Measurements from ENCODE around the gene ANKRD42. TPM values are rescaled to one million over a fixed set of nuclear protein-coding genes. Genes with fewer than 3 reads are reported as not detected.

ANKRD42 gene
- total RNA-seq, 1 donor from 2014 or later = 3.9 TPM

DNA sequence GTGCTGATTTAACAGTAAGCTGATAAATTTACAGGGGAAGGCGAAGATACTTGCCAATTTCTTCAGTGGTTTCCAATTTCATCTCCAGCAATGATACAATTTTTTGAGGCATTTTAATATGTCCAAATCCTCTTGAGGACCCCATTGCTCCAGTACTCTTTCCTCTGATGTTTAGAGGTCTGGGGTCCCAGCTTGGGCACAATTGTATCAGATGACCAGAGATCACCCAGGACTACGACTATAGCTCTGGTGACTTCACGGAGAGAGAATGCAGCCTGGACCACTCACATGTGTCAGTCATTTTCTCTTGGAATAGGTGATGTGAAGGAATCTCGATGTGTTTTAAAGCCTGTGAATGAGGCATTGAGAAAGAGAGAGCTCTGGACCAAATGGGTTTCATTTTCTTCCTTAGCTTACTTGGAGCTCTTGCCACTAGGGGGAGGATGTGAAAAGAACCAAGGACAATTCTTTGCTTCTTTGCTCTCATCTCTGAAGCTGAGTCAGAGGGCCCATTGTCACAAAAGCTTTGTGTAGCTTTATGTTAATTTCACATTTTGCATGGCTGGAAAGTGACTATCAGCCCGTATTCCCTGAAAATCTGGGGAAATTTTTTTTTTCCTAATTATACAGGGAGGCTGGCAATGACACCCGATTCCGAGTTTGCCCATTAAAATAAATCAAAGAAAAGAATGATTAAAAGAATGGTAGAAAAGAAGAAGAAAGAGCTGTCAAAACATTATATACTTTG lies 99.4 kb downstream of the ANKRD42 start:
- DNase-seq = peak; percentile 78

DNA sequence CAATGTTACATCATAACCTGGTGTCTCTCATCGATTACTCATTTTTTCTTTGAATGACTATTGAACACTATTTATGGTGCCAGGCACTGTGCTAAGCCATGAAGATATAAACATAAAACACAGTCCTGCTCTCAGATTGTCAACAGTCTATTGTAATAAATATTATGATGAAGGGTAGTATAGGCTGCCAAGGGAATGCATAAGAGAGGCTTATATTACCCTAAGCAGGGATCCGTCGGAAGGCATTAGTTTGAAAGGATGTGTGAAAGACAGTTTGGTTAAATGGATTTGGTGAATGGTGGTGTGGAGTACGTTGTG lies 99.9 kb downstream of the ANKRD42 start:
- no peak for DNase-seq

DNA sequence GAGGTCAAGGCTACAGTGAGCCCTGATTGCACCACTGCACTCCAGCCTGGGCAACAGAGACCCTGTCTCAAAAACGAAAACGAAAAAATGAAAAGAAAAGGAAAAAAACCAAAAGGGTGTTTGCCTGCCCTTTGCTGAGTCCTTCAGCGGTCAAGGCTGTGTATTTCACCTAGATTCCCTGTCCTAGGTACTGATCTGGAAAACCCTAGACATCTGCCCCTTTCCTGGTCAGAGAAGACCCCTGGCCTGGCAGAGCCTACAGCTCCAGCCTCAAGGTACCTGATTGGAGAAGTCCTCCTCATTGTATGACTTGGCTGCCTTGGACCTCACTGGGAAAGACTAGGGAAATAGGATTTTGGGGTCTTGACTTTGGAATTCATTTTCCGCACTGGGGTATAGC lies 100.7 kb downstream of the ANKRD42 start:
- DNase-seq = no peak

Other genes with a start within 250 kb of the ANKRD42 start
- gene RAB30, start 121.8 kb upstream of the ANKRD42 start, total RNA-seq = 11.2 and 23.1 TPM in 2 replicates
- 43.7 and 44.4 TPM in 2 replicates for gene PCF11, start 36.6 kb upstream of the ANKRD42 start, total RNA-seq
- gene CCDC90B, start 92.7 kb downstream of the ANKRD42 start, total RNA-seq = 60.7 and 64.2 TPM in 2 replicates

Data from dermis blood vessel endothelial cell (primary cell).